Endothelial cell (in vitro differentiated cells): Measurements from ENCODE around the gene C6orf120. TPM values are rescaled to one million over a fixed set of nuclear protein-coding genes. Genes with fewer than 3 reads are reported as not detected.

Source experiments
- DNase-seq: peaks from one replicate; pipeline ENCODE4 v3.0.0; 2021; ENCODE audit warnings: low spot score
- H3K27ac Mint-ChIP-seq: one replicate; pipeline ENCODE4 v1.8.0; 2021; ENCODE audit warnings: mixed read lengths, inconsistent platforms; ENCODE audit not compliant: unreplicated experiment
- H3K27me3 Mint-ChIP-seq: one replicate; pipeline ENCODE4 v1.8.0; 2021; ENCODE audit warnings: mild to moderate bottlenecking, moderate library complexity, mixed read lengths, inconsistent platforms; ENCODE audit not compliant: unreplicated experiment
- H3K36me3 Mint-ChIP-seq: one replicate; pipeline ENCODE4 v1.8.0; 2021; ENCODE audit warnings: mild to moderate bottlenecking, low read depth, mixed read lengths, inconsistent platforms; ENCODE audit not compliant: unreplicated experiment
- H3K4me1 Mint-ChIP-seq: one replicate; pipeline ENCODE4 v1.8.0; 2021; ENCODE audit warnings: mild to moderate bottlenecking, mixed read lengths, inconsistent platforms; ENCODE audit not compliant: unreplicated experiment
- H3K4me3 Mint-ChIP-seq: one replicate; pipeline ENCODE4 v1.8.0; 2021; ENCODE audit warnings: mild to moderate bottlenecking, mixed read lengths, inconsistent platforms; ENCODE audit not compliant: unreplicated experiment
- H3K9me3 Mint-ChIP-seq: one replicate; pipeline ENCODE4 v1.8.0; 2021; ENCODE audit warnings: mixed read lengths, inconsistent platforms; ENCODE audit not compliant: unreplicated experiment
- total RNA-seq: library from RNA; stranded (reverse); fragmentation: NEBNext Ultra II Directional; extraction: Animal tissue kit (Norgen Biotek cat#: 25700); gene quantifications from one replicate; pipeline ENCODE4 v1.2.1, GENCODE V29; 2021; ENCODE audit not compliant: unreplicated experiment
- TF ChIP-seq, protein P1 (sequence below): fragments of 200-600 bp; sonication (generic); IDR thresholded peaks from one replicate; pipeline ENCODE4 v1.5.0; 2021; ENCODE audit warnings: antibody characterized with exemption; ENCODE audit not compliant: unreplicated experiment

Gene C6orf120
- total RNA-seq, 1 donor from 2014 or later = 34.2 TPM

DNA sequence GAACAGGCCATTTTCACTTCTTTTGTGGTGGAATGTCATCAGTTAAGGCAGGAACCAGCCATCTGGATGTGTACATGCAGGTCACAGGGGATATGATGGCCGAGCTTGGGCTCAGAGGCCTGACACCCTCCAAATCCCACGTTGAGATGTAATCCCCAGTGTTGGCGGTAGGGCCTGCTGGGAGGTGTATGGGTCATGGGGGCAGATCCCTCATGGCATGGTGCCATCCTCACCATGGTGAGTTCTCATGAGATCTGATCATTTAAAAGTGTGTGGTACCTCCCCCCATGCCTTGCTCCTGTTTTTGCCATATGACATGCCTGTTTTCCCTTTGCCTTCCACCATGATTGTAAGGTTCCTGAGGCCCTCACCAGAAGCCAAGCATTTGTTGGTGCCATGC is 26.9 kb upstream of the C6orf120 start:
- DNase-seq = no peak
- H3K27ac Mint-ChIP-seq = no peak overlapping the region
- no peak overlapping the region for H3K4me3 Mint-ChIP-seq
- H3K9me3 Mint-ChIP-seq = no peaks in the 10 kb centered on the region
- peaks cover 13% of the 10 kb centered on the region for H3K36me3 Mint-ChIP-seq
- TF ChIP-seq, protein P1, sequence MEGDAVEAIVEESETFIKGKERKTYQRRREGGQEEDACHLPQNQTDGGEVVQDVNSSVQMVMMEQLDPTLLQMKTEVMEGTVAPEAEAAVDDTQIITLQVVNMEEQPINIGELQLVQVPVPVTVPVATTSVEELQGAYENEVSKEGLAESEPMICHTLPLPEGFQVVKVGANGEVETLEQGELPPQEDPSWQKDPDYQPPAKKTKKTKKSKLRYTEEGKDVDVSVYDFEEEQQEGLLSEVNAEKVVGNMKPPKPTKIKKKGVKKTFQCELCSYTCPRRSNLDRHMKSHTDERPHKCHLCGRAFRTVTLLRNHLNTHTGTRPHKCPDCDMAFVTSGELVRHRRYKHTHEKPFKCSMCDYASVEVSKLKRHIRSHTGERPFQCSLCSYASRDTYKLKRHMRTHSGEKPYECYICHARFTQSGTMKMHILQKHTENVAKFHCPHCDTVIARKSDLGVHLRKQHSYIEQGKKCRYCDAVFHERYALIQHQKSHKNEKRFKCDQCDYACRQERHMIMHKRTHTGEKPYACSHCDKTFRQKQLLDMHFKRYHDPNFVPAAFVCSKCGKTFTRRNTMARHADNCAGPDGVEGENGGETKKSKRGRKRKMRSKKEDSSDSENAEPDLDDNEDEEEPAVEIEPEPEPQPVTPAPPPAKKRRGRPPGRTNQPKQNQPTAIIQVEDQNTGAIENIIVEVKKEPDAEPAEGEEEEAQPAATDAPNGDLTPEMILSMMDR = no peak
- peaks cover 2% of the 10 kb centered on the region for H3K27me3 Mint-ChIP-seq
- H3K4me1 Mint-ChIP-seq = peaks cover 27% of the 10 kb centered on the region

GRCh38 chr6:169677096-169677495 is 24.8 kb upstream of the C6orf120 start:
- H3K36me3 Mint-ChIP-seq = peaks cover 19% of the 10 kb centered on the region
- no peak overlapping the region for H3K4me3 Mint-ChIP-seq
- peaks cover 18% of the 10 kb centered on the region for H3K4me1 Mint-ChIP-seq
- no peaks in the 10 kb centered on the region for H3K9me3 Mint-ChIP-seq
- TF ChIP-seq, protein P1 = no peak
- H3K27ac Mint-ChIP-seq = no peak overlapping the region
- no peak for DNase-seq
- H3K27me3 Mint-ChIP-seq = peaks cover 2% of the 10 kb centered on the region

- DNase-seq = no peak
- Mint-ChIP-seq H3K36me3 (peaks cover 27% of the 10 kb centered on the region), H3K27me3 (peaks cover 4% of the 10 kb centered on the region), H3K9me3 (no peaks in the 10 kb centered on the region), H3K4me3 (no peak overlapping the region), H3K27ac (no peak overlapping the region), H3K4me1 (peaks cover 18% of the 10 kb centered on the region)
- TF ChIP-seq, protein P1 = no peak
These were observed 23.6 kb upstream of the C6orf120 start for GRCh38 chr6:169678342-169678741.

- Mint-ChIP-seq H3K4me3 (no peak overlapping the region), H3K27me3 (peaks cover 2% of the 10 kb centered on the region), H3K27ac (no peak overlapping the region), H3K4me1 (peaks cover 6% of the 10 kb centered on the region), H3K9me3 (no peaks in the 10 kb centered on the region), H3K36me3 (peaks cover 59% of the 10 kb centered on the region)
- no peak for DNase-seq
- TF ChIP-seq, protein P1 = no peak
These were observed 17.9 kb upstream of the C6orf120 start for GRCh38 chr6:169684056-169684455.

DNA sequence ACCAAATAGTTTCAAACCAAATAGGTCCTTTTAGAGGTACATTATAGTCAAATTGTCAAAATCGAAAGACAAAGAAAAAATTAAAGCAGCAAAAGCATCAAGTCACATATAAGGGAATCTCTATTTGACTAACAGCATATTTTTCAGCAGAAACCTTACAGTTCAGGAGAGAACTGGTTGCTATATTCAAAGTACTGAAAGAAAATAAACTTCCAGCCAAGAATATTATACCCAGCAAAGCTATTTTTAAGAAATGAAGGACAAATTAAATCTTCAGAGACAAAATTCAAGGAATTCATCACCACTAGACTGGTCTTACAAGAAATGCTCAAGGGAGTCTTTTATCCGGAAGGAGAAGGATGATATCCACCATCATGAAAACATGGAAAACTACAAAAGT is 16.1 kb upstream of the C6orf120 start:
- H3K36me3 Mint-ChIP-seq = peaks cover 59% of the 10 kb centered on the region
- no peaks in the 10 kb centered on the region for H3K4me1 Mint-ChIP-seq
- TF ChIP-seq, protein P1 = no peak
- no peak for DNase-seq
- H3K4me3 Mint-ChIP-seq = no peak overlapping the region
- H3K9me3 Mint-ChIP-seq = no peaks in the 10 kb centered on the region
- no peak overlapping the region for H3K27ac Mint-ChIP-seq
- H3K27me3 Mint-ChIP-seq = peaks cover 2% of the 10 kb centered on the region
